Measurements from ENCODE around the gene RFLNA.

- TF ChIP-seq EZH2 (IDR thresholded peaks at IDR 0.05; ENCODE audit: low read depth, unreplicated experiment) (no peak), CTCF (conservative IDR thresholded peaks at IDR 0.05; ENCODE audit: low read depth in 2 of 2) (no peak), POLR2AphosphoS5 (IDR thresholded peaks at IDR 0.05; ENCODE audit: low read depth) (no peak), JUNB (IDR thresholded peaks at IDR 0.05; ENCODE audit: unreplicated experiment) (no peak), STAT1 (IDR thresholded peaks at IDR 0.05; ENCODE audit: unreplicated experiment) (no peak), NANOG (IDR thresholded peaks at IDR 0.05; ENCODE audit: borderline replicate concordance) (no peak), CREB1 (CRISPR knock-in tag; IDR thresholded peaks at IDR 0.05; ENCODE audit: low read depth) (no peak), EZH2phosphoT487 (IDR thresholded peaks at IDR 0.05; ENCODE audit: unreplicated experiment) (no peak), REST (IDR thresholded peaks at IDR 0.05; ENCODE audit: unreplicated experiment) (no peak)
Observed at GRCh38 chr12:124309744-124310143, 14.9 kb downstream of the RFLNA start.

Data from GM23338 (cell line).